OCI-M1 (cell line): ENCODE results near the gene RNPS1.

ENCODE experiments used
- DNase-seq: peaks from one replicate; lab custom pipeline; 2025; lab: John Stamatoyannopoulos, UW

The RNPS1 gene

DNA sequence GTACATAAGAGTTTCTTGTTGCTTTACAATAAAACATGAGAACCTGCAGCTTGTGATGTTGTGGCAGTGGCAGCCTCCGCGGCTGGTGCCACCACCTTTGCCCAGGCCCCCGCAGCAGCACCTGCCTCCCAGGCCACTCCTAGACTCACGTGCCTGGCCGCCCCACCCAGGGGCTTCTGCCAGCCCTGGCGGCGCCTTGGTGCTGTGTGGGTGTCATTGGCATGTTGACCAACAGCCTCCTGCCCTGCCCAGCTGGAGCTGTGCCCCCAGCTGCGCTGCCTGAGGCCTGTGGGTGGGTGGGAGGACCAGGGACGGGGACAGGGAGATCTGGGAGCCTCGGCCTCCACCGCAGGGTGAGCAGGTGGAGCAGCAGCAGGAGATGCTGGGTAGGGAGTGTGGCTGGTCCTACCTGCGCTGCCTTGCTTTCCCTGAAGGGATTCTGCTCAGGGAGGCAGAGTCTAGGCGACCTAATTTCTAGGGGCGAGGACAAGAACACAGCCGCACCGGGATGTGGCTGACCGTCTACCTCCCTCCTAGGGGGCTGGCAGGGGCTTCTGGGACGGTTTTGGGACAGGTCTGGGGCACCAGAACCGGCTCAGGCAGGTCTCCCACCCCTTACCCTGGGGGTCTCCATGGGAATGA lies 32.1 kb downstream of the RNPS1 start:
- DNase-seq: no peak

GRCh38 chr16:2235234-2235651 lies 32.7 kb downstream of the RNPS1 start:
- DNase-seq: no peak

DNA sequence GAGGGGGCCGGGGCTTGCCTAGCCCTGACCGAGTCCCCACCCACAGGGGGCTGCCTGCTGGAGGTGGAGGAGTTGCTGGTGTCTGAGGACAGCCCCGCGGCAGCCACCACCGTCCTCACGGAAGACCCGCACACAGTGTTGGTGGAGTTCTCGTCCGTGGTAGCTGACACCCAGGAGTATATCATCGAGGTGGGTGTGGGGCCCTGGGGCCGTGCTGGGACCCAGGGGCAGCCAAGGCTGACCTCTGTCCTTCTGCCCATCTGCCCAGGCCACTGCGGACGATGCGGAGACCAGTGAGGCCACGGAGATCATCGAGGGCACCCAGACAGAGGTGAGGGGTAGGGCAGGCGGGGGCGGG lies 33.1 kb downstream of the RNPS1 start:
- DNase-seq: no peak

DNA sequence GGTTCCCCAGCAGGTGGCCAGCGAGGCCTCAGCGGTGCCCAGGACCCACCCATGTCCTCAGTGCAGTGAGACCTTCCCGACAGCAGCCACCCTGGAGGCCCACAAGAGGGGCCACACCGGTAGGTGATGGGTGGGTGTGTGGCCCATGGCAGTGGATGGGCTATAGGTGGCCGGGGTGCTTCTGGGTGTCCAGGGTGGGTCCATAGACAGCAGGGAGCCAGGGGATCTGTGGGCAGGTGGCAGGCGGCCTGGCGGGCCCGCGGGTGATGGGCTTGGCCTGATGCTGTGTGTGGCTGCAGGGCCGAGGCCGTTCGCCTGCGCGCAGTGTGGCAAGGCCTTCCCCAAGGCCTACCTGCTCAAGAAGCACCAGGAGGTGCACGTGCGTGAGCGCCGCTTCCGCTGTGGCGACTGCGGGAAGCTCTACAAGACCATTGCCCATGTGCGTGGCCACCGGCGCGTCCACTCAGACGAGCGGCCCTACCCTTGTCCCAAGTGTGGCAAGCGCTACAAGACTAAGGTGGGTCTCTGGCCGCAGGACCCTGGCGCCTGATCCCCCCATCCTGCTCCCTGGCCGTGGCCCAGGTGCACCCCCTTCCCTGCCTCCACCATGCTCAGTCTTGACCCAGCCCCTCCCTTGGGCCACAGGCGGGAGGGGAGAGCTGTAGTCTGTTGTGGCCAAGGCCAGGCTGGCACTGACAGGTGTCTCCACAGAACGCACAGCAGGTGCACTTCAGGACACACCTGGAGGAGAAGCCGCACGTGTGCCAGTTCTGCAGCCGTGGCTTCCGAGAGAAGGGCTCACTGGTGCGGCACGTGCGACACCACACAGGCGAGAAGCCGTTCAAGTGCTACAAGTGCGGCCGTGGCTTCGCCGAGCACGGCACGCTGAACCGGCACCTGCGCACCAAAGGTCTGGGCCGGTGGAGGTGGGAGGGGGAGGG lies 33.8 kb downstream of the RNPS1 start:
- no peak for DNase-seq

- no peak for DNase-seq
Observed at GRCh38 chr16:2233046-2233775, 34.7 kb downstream of the RNPS1 start.

GRCh38 chr16:2232094-2232990 lies 35.6 kb downstream of the RNPS1 start:
- no peak for DNase-seq

GRCh38 chr16:2231016-2231931 lies 36.7 kb downstream of the RNPS1 start:
- no peak for DNase-seq

GRCh38 chr16:2230376-2230775 lies 37.5 kb downstream of the RNPS1 start:
- no peak for DNase-seq

GRCh38 chr16:2229632-2230250 lies 38.2 kb downstream of the RNPS1 start:
- no peak for DNase-seq

DNA sequence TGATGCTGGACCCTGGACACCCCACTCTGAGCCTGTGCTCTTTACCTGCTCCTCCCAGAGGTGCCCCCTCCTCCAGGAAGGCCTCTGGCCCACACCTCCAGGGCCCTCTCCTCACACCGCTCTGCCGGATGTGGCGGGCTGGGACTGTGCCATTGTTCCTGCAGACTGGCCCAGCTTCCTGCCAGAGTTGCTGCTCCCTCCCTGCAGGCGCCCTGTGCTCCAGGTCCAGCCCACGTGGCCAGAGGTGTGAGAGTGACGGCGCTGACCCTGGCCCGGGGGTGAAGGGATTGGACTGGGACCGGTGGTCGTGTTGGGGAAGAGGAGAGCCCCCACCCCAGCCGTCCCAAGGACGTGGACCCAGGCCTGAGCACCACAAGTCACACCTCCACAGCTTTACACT lies 38.8 kb downstream of the RNPS1 start:
- DNase-seq: no peak

DNA sequence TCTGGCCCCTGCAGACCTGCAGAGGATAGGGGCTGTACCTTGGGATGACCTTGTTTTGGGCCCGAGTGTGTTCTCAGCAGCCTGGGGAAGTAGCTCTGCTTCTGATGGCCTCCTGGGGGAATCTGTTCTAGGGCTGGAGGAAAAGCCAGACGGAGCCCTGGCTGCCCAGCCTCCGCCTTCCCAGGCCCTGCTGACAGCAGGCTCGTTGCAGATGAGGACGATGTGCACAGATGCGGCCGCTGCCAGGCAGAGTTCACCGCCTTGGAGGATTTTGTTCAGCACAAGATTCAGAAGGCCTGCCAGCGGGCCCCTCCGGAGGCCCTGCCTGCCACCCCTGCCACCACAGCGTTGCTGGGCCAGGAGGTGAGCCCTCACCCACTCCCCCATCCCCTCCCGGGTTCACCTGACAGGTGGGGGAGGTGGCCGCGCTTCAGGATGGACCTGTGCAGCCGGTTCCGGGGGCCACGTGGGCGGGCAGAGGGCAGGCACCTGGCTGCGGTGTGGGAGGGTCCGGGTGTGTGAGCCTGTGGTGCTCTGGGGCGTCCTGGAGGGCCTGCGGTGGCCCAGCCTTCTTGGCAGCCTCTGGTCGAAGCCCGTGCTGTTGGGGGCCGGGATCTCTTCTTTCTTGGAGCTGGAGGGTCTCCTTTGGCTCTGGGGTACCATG lies 39.6 kb downstream of the RNPS1 start:
- DNase-seq: no peak

GRCh38 chr16:2226918-2227317 lies 41.0 kb downstream of the RNPS1 start:
- no peak for DNase-seq

- DNase-seq: no peak
Observed at GRCh38 chr16:2226245-2226793, 41.6 kb downstream of the RNPS1 start.

DNA sequence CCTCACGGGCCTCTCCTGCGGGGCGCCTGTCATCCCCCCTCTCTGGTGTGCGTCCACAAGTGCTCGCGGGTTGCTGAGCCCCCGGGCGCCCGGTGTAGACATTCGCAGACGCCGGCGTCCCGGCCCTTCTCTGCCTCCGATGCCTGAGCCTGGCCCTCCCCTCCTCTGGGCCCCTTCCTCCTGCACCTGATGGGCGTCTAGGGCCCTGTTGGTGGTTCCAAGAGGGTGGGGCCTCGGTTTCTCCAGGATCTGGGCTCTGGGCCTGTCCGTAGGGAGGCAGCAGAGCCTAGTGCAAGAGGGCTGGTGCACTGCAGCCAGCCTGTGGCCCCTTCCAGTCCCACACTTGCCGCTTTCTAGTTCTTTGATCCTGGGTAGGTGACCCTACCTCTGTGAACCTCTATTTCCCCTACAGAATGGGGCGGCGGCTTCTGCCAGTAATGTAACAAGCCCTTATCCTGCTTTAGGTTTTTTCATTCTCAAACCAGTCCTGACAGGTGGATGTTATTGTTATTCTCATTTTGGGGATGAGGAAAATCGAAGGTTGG lies 43.9 kb downstream of the RNPS1 start:
- DNase-seq: peak; percentile 60

DNA sequence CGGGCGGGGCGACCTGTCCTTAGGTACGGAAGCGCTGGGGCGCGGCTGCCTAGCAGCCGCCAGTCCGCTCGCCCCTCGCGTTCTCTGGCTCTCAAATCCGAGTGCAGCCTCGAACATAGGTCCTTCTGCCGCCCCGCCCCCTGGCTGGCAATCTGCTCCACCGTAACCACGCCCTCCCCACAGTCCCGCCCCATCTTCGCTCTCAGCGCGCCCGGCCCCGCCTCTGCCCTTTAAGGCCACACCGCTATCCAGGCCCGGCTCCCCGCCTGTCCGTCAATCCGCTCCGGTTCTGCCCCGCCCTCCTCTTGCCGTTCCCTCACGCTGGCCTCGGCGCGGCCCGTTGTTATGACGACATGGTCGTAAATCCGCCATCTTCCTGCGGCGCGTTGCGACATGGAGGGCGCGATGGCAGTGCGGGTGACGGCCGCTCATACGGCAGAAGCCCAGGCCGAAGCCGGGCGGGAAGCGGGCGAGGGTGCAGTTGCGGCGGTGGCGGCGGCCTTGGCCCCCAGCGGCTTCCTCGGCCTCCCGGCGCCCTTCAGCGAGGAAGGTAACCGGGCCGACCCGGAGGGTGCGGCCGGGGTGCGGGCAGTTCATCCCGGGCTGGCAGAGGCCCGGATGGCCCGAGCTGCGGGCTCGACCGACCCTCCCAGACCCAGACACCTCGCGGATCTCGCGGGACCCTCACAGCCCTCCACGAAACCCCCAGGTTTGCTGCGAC lies 44.5 kb downstream of the RNPS1 start, which contains the start of gene E4F1:
TSS of gene E4F1 (plus strand) at position 371 of the 721 bp plus-strand sequence. CDS start at position 394, 23 bp downstream.
- DNase-seq: peak; percentile 99

GRCh38 chr16:2216330-2216729 lies 51.6 kb downstream of the RNPS1 start:
- DNase-seq: no peak

GRCh38 chr16:2214719-2214968 lies 53.3 kb downstream of the RNPS1 start, which contains the start of gene PGP:
Gene PGP, minus strand, starts transcription at chr16:2214840. Its CDS starts 63 bp downstream, at chr16:2214777.
- no peak for DNase-seq
